Suprapubic skin (tissue), 4 donors: ENCODE measurements around the gene ZNF296.

Experiments
- CTCF ChIP-seq, 2 donors: fragments of 200-600 bp in 1 of 2; fragments of 450-650 bp in 1 of 2; sonication (generic) in 1 of 2; IDR thresholded peaks; one replicate each; pipeline ENCODE4 v1.5.1; 2016 to 2019; ENCODE audit warnings: antibody characterized with exemption in 2 of 2, mild to moderate bottlenecking in 1 of 2, moderate library complexity in 1 of 2
- EP300 ChIP-seq: sonication (generic); formaldehyde crosslinking; IDR thresholded peaks from one replicate; pipeline ENCODE4 v1.6.1; 2017; ENCODE audit warnings: antibody characterized with exemption
- POLR2A ChIP-seq, 2 donors: fragments of 450-650 bp; IDR thresholded peaks; one replicate each; pipeline ENCODE4 v1.6.1; 2017; ENCODE audit warnings: antibody characterized with exemption in 2 of 2, mild to moderate bottlenecking in 2 of 2, moderate library complexity in 2 of 2
- POLR2AphosphoS5 ChIP-seq, 3 donors: sonication (generic); formaldehyde crosslinking; IDR thresholded peaks; one replicate each; pipeline ENCODE4 v1.6.1; 2017; ENCODE audit warnings: antibody characterized with exemption in 3 of 3

- TF ChIP-seq POLR2A (IDR thresholded peaks at IDR 0.05) (no peak), CTCF (IDR thresholded peaks at IDR 0.05) (no peak), EP300 (no peak), POLR2AphosphoS5 (IDR thresholded peaks at IDR 0.05) (no peak)
Measured at GRCh38 chr19:45066921-45067661, 9.2 kb downstream of the ZNF296 start.
